Measurements from ENCODE around the gene ACHE. TPM values are rescaled to one million over a fixed set of nuclear protein-coding genes. Genes with fewer than 3 reads are reported as not detected.

Gene ACHE
- total and polyA plus RNA-seq, 4 donors: 0.15 to 17.6 (median 0.21) TPM

DNA sequence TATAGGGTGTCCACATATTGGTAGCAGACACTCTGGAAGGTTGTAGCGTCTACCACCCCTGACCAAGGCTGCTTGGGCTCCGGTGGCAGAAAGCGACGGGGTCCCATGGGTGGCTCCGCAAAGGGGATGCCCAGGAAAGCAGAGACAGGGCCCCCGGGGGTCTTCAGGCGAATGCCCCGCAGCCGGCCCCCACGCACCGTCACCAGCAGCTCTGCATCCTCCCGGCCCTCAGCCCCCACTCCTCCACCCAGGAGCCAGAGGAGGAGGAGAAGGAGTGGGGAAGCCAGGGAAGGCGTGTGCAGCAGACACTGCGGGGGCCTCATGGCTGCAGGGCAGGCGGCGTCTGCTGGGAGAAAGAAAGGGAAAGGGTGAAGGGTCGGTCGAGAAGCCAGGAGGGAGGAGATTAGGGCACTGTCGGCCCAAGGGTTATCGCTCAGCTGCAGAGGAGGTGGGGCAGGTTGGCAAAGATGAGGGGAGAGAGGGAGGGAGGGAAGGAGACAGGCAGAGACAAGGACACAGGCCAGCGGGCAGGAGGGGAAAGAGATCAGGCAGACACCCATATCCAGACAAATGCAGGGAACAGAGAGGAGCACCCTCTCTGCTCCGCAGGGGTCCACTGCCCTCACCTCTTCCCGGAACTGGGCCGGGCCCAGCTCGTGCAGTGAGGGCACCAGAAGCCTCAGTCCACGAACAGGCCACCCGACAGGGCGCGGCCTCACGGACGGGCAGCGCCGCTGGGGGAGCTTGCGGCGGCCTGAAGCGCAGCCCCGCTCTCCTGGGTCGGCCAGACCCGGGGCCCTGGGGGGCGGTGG is 1.6 kb downstream of the ACHE start (continued):
- TF ChIP-seq, protein P1, sequence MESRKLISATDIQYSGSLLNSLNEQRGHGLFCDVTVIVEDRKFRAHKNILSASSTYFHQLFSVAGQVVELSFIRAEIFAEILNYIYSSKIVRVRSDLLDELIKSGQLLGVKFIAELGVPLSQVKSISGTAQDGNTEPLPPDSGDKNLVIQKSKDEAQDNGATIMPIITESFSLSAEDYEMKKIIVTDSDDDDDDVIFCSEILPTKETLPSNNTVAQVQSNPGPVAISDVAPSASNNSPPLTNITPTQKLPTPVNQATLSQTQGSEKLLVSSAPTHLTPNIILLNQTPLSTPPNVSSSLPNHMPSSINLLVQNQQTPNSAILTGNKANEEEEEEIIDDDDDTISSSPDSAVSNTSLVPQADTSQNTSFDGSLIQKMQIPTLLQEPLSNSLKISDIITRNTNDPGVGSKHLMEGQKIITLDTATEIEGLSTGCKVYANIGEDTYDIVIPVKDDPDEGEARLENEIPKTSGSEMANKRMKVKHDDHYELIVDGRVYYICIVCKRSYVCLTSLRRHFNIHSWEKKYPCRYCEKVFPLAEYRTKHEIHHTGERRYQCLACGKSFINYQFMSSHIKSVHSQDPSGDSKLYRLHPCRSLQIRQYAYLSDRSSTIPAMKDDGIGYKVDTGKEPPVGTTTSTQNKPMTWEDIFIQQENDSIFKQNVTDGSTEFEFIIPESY (IDR thresholded peaks at IDR 0.05): no peak

DNA sequence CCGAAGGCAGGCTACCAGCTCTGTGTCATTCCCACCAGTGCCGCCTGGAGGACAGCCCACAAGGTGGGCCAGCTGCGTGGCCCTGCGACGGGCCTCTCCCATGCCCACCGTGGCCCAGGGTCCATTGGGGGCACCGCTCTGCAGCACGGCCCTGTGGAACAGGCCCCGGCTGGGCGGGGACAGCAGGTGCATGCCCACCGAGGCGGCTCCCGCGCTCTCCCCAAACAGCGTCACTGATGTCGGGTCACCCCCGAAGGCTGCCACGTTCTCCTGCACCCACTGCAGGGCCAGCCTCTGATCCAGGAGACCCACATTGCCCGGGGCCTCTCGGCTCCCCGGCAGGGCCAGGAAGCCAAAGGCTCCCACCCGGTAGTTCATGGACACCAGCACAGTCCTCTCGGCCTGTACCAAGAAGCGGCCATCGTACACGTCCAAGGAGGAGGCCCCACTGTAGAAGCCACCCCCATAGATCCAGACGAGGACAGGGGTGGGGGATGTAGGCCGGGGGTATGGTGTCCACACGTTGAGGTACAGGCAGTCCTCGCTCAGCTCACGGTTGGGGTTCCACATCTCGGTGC is 2.3 kb downstream of the ACHE start:
- TF ChIP-seq JUND (IDR thresholded peaks at IDR 0.05): no peak
- TF ChIP-seq GABPA (IDR thresholded peaks at IDR 0.05 in 1 of 2, conservative IDR thresholded peaks at IDR 0.05 in 1 of 2): no peak
- TF ChIP-seq HNF4G (IDR thresholded peaks at IDR 0.05): no peak
- TF ChIP-seq, protein P2, sequence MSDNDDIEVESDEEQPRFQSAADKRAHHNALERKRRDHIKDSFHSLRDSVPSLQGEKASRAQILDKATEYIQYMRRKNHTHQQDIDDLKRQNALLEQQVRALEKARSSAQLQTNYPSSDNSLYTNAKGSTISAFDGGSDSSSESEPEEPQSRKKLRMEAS (IDR thresholded peaks at IDR 0.05): no peak
- TF ChIP-seq, protein P3, sequence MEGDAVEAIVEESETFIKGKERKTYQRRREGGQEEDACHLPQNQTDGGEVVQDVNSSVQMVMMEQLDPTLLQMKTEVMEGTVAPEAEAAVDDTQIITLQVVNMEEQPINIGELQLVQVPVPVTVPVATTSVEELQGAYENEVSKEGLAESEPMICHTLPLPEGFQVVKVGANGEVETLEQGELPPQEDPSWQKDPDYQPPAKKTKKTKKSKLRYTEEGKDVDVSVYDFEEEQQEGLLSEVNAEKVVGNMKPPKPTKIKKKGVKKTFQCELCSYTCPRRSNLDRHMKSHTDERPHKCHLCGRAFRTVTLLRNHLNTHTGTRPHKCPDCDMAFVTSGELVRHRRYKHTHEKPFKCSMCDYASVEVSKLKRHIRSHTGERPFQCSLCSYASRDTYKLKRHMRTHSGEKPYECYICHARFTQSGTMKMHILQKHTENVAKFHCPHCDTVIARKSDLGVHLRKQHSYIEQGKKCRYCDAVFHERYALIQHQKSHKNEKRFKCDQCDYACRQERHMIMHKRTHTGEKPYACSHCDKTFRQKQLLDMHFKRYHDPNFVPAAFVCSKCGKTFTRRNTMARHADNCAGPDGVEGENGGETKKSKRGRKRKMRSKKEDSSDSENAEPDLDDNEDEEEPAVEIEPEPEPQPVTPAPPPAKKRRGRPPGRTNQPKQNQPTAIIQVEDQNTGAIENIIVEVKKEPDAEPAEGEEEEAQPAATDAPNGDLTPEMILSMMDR (IDR thresholded peaks at IDR 0.05; ENCODE audit: low read depth, low read length, missing input control): no peak
- TF ChIP-seq HNF4A (conservative IDR thresholded peaks at IDR 0.05): no peak
- TF ChIP-seq, protein P4, sequence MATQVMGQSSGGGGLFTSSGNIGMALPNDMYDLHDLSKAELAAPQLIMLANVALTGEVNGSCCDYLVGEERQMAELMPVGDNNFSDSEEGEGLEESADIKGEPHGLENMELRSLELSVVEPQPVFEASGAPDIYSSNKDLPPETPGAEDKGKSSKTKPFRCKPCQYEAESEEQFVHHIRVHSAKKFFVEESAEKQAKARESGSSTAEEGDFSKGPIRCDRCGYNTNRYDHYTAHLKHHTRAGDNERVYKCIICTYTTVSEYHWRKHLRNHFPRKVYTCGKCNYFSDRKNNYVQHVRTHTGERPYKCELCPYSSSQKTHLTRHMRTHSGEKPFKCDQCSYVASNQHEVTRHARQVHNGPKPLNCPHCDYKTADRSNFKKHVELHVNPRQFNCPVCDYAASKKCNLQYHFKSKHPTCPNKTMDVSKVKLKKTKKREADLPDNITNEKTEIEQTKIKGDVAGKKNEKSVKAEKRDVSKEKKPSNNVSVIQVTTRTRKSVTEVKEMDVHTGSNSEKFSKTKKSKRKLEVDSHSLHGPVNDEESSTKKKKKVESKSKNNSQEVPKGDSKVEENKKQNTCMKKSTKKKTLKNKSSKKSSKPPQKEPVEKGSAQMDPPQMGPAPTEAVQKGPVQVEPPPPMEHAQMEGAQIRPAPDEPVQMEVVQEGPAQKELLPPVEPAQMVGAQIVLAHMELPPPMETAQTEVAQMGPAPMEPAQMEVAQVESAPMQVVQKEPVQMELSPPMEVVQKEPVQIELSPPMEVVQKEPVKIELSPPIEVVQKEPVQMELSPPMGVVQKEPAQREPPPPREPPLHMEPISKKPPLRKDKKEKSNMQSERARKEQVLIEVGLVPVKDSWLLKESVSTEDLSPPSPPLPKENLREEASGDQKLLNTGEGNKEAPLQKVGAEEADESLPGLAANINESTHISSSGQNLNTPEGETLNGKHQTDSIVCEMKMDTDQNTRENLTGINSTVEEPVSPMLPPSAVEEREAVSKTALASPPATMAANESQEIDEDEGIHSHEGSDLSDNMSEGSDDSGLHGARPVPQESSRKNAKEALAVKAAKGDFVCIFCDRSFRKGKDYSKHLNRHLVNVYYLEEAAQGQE (IDR thresholded peaks at IDR 0.05): no peak
- TF ChIP-seq NR2F2 (IDR thresholded peaks at IDR 0.05): no peak
- no peak for TF ChIP-seq RXRA (IDR thresholded peaks at IDR 0.05)
- TF ChIP-seq SP1 (IDR thresholded peaks at IDR 0.05): no peak
- TF ChIP-seq YY1 (IDR thresholded peaks at IDR 0.05): no peak
- no peak for TF ChIP-seq FOXA1 (IDR thresholded peaks at IDR 0.05)
- TF ChIP-seq FOXA2 (IDR thresholded peaks at IDR 0.05): no peak
- no peak for TF ChIP-seq RAD21 (IDR thresholded peaks at IDR 0.05)
- TF ChIP-seq TAF1 (conservative IDR thresholded peaks at IDR 0.05): no peak
- TF ChIP-seq, protein P5, sequence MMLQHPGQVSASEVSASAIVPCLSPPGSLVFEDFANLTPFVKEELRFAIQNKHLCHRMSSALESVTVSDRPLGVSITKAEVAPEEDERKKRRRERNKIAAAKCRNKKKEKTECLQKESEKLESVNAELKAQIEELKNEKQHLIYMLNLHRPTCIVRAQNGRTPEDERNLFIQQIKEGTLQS (IDR thresholded peaks at IDR 0.05): no peak
- TF ChIP-seq EGR1 (IDR thresholded peaks at IDR 0.05; ENCODE audit: low read depth in 2 of 2): no peak
- 92% methylated on average over 32 of the region's 32 CpGs for WGBS
- Histone ChIP-seq H3K36me3 (ENCODE audit: control insufficient read depth in 4 of 4, insufficient read depth in 3 of 4, low read depth in 1 of 4, low read length in 3 of 4) (peaks cover 0 to 1% (median 0%) of the 10 kb centered on the region in 4 donors), H3K4me3 (ENCODE audit: low read depth in 1 of 3, low read length in 3 of 3) (no peak overlapping the region), H3K9me3 (ENCODE audit: control insufficient read depth in 4 of 4, low read length in 3 of 4) (no peaks in the 10 kb centered on the region), H3K27ac (ENCODE audit: low read depth in 1 of 2, low read length in 2 of 2) (no peak overlapping the region), H3K4me1 (ENCODE audit: control insufficient read depth in 4 of 4, insufficient read depth in 4 of 4, low read length in 3 of 4) (peaks cover 5 to 43% (median 26%) of the 10 kb centered on the region in 4 donors), H3K27me3 (ENCODE audit: control insufficient read depth in 4 of 4, insufficient read depth in 4 of 4, low read length in 3 of 4) (peaks cover 0 to 6% (median 0%) of the 10 kb centered on the region in 4 donors), H3K9ac (ENCODE audit: low read depth in 1 of 2, low read length in 2 of 2) (no peak overlapping the region)
- DNase-seq (ENCODE audit: low spot score): no peak

Measured in liver (tissue), 9 donors.